Body of pancreas (tissue), 4 donors: ENCODE results near the gene PDLIM5. TPM values are rescaled to one million over a fixed set of nuclear protein-coding genes. Genes with fewer than 3 reads are reported as not detected.

Source experiments
- ATAC-seq: fragments of 150-250 bp; one replicate; pipeline ENCODE4 v1.9.1; 2016
- DNase-seq, 4 donors: peaks; one replicate each; pipeline ENCODE4 v3.0.0-alpha.2; 2019
- H3K27ac ChIP-seq, 4 donors: fragments of 200-600 bp; sonication (generic); 1 replicate in 3 of 4; 2 replicates in 1 of 4; pipeline versions ENCODE4 v1.5.1 to v1.6.1; 2016 to 2019; ENCODE audit warnings: mild to moderate bottlenecking in 1 of 4, mixed read lengths in 1 of 4, moderate library complexity in 1 of 4
- H3K27me3 ChIP-seq, 2 donors: fragments of 200-600 bp; sonication (generic); one replicate each; pipeline ENCODE4 v1.6.0; 2016; ENCODE audit warnings: mild to moderate bottlenecking in 1 of 2
- H3K36me3 ChIP-seq, 2 donors: fragments of 200-600 bp; sonication (generic); replicated peaks in 1 of 2; 2 replicates each; pipeline ENCODE4 v1.5.1; 2016; ENCODE audit warnings: low read depth in 2 of 2; ENCODE audit not compliant: insufficient read depth in 1 of 2
- H3K4me1 ChIP-seq: fragments of 200-600 bp; sonication (generic); one replicate; pipeline ENCODE4 v1.6.0; 2016
- H3K4me3 ChIP-seq, 2 donors: fragments of 200-600 bp; sonication (generic); 1 replicate in 1 of 2; 2 replicates in 1 of 2; pipeline ENCODE4 v1.5.1; 2016 to 2019
- H3K9me3 ChIP-seq, 3 donors: fragments of 200-600 bp; sonication (generic); 1 replicate in 2 of 3; 2 replicates in 1 of 3; pipeline ENCODE4 v1.5.1; 2016
- POLR2A ChIP-seq, 3 donors: fragments of 450-650 bp; IDR thresholded peaks; one replicate each; pipeline ENCODE4 v1.6.1; 2016; ENCODE audit warnings: antibody characterized with exemption in 3 of 3, mild to moderate bottlenecking in 2 of 3
- WGBS, 2 donors: methylation state at CpG; one replicate each; pipeline ENCODE4 v1.1.5; 2017; 5-methylcytosine and 5-hydroxymethylcytosine counted together
- intact Hi-C: fragments of 100-400 bp; cut with DNase I; formaldehyde crosslinking; loops from one replicate; pipeline ENCODE4 v1.15.1; 2023
- total RNA-seq, 2 donors: library from RNA; depleted of rRNA; stranded (reverse); fragments of >200 nt; gene quantifications; one replicate each; pipeline ENCODE4 v1.1.0, GENCODE V29; 2016
- TF ChIP-seq, protein P1 (sequence below), 7 experiments: fragments of 450-650 bp in 4 of 7; fragments of 200-600 bp in 3 of 7; sonication (generic) in 3 of 7; IDR thresholded peaks; one replicate each; pipeline ENCODE4 v1.5.1; 2016 to 2019; ENCODE audit warnings: antibody characterized with exemption in 7 of 7

PDLIM5 gene
- total RNA-seq, 2 donors from 2014 or later = 44.2 to 70.3 TPM

DNA sequence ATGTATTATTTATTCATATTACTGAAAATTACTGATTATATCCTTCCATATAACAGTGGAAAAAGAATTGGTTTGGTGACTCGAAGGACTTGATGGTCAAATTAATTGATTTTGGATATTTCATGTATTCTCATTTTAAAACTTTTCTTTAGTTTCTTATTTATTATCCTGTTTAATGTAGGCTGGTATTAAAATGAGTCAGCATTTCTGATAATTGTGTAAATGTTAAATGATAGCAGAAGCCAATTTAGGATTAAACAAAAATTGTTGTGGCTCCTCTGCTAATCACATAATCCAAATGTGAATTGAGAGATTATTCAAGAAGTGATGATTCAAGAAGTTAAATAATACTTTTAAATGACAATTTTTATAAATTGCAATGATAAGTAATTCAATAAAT, 38.7 kb downstream of the PDLIM5 start:
- Histone ChIP-seq H3K36me3 (no peaks in the 10 kb centered on the region), H3K4me3 (no peak overlapping the region), H3K4me1 (peaks cover 15% of the 10 kb centered on the region), H3K27me3 (no peaks in the 10 kb centered on the region), H3K27ac (no peak overlapping the region), H3K9me3 (no peaks in the 10 kb centered on the region)
- intact Hi-C loops = no loop called here
- WGBS, 2 donors = 94 to 98% methylated on average over 1 of the region's 1 CpG
- TF ChIP-seq, protein P1, sequence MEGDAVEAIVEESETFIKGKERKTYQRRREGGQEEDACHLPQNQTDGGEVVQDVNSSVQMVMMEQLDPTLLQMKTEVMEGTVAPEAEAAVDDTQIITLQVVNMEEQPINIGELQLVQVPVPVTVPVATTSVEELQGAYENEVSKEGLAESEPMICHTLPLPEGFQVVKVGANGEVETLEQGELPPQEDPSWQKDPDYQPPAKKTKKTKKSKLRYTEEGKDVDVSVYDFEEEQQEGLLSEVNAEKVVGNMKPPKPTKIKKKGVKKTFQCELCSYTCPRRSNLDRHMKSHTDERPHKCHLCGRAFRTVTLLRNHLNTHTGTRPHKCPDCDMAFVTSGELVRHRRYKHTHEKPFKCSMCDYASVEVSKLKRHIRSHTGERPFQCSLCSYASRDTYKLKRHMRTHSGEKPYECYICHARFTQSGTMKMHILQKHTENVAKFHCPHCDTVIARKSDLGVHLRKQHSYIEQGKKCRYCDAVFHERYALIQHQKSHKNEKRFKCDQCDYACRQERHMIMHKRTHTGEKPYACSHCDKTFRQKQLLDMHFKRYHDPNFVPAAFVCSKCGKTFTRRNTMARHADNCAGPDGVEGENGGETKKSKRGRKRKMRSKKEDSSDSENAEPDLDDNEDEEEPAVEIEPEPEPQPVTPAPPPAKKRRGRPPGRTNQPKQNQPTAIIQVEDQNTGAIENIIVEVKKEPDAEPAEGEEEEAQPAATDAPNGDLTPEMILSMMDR (IDR thresholded peaks at IDR 0.05) = no peak
- no peak for TF ChIP-seq POLR2A (IDR thresholded peaks at IDR 0.05)
- ATAC-seq (no peak), DNase-seq (no peak)

DNA sequence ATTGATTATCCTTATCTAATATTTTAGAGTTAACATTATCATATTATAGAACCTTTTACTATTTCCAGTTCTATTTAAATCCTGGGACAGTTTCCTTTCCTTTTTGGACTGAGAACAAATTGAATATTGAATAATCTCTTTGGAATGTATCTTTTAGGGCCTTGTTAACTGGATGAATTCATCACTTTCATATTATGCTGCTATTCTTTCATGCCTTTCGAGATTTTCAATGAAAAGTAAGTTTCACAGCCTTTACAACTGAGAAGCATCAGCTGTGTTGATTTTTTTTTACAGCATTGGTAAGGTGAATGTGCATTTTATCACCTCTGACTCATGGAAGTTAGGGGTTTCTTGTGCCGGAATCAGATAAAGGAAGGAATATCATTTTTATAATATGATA, 39.6 kb downstream of the PDLIM5 start:
- Histone ChIP-seq H3K4me1 (peaks cover 11% of the 10 kb centered on the region), H3K27ac (no peak overlapping the region), H3K9me3 (no peaks in the 10 kb centered on the region), H3K36me3 (no peaks in the 10 kb centered on the region), H3K27me3 (no peaks in the 10 kb centered on the region), H3K4me3 (no peak overlapping the region)
- ATAC-seq (no peak), DNase-seq (no peak)
- 46 to 64% methylated on average over 2 of the region's 2 CpGs for WGBS, 2 donors
- TF ChIP-seq POLR2A (IDR thresholded peaks at IDR 0.05) = no peak
- TF ChIP-seq, protein P1 (IDR thresholded peaks at IDR 0.05) = no peak
- intact Hi-C loops = no loop called here

DNA sequence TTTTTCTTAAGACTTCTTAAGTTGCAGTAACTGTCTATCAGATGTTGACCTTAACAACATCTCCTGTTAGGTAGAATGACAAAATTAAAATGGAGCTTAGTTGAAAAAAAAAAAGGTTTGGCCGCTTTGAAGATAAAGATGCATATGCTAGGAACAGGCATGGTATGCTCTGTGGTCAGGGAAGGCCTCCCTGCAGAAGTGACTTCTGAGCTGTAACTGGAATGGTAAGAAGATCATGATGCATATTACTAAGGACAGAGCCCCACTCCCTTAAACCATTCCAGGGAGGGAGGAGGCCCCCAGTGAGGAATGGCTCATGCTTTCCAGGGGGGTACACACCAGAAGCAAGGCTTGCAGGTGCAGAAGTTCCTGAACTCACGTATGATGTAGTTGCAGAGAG, 43.7 kb downstream of the PDLIM5 start:
- peaks cover 7% of the 10 kb centered on the region for H3K4me1 ChIP-seq
- no peaks in the 10 kb centered on the region for H3K36me3 ChIP-seq
- H3K4me3 ChIP-seq = no peak overlapping the region
- H3K27ac ChIP-seq = no peak overlapping the region
- TF ChIP-seq, protein P1 (IDR thresholded peaks at IDR 0.05) = no peak
- TF ChIP-seq POLR2A (IDR thresholded peaks at IDR 0.05) = no peak
- no peaks in the 10 kb centered on the region for H3K27me3 ChIP-seq
- ATAC-seq = no peak
- intact Hi-C loops = no loop called here
- no peaks in the 10 kb centered on the region for H3K9me3 ChIP-seq
- 89 to 97% methylated on average over 2 of the region's 2 CpGs for WGBS, 2 donors
- DNase-seq = no peak

DNA sequence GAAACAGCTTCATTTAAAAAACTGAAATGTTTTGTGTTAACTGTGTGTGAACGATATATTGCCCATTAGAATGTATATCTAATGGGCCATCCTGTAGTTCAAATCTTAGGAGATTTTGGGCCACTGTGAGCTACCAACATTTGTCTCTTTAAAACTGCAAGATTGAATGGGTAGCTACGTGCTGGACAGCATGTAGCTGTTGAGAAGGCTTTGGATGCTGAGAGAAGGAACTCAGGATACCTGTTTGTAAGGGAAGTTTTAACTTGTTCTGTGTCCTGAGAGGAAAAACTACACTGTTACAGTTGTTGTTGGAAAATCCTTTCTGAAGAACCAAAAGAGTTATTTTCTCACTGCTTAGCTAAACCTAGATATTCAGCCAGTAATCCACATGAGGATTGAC, 45.9 kb downstream of the PDLIM5 start:
- WGBS, 2 donors = 81 to 91% methylated on average over 2 of the region's 2 CpGs
- intact Hi-C loops = no loop called here
- DNase-seq = no peak

DNA sequence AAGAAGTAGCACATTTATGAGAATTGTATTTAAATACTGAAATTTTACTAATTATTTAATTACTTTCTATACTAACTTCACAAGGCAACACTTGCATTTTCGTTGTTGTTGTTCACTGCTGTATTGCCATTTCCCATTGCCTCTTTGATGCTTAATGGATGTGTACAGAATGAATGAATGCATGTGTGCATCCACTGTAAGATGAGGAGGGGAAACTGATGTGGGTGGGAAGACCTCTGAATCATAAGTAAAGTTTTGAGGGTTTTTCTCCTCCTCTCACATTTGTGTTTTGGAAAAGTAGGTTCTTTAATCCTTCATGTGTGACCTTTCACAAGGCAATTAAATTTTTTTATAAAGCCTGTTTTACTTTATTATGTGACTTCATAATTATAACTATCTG, 46.8 kb downstream of the PDLIM5 start:
- no peaks in the 10 kb centered on the region for H3K36me3 ChIP-seq
- TF ChIP-seq, protein P1 (IDR thresholded peaks at IDR 0.05) = no peak
- TF ChIP-seq POLR2A (IDR thresholded peaks at IDR 0.05) = no peak
- WGBS, 2 donors = 77 to 83% methylated on average over 1 of the region's 1 CpG
- H3K27ac ChIP-seq = no peak overlapping the region
- H3K27me3 ChIP-seq = no peaks in the 10 kb centered on the region
- intact Hi-C loops = no loop called here
- H3K4me3 ChIP-seq = no peak overlapping the region
- DNase-seq (no peak), ATAC-seq (no peak)
- H3K4me1 ChIP-seq = no peaks in the 10 kb centered on the region
- H3K9me3 ChIP-seq = no peaks in the 10 kb centered on the region

More for the DNA sequence above, 45.9 kb downstream of the PDLIM5 start:
- H3K36me3 ChIP-seq = no peaks in the 10 kb centered on the region
- no peak for TF ChIP-seq POLR2A (IDR thresholded peaks at IDR 0.05)
- TF ChIP-seq, protein P1 (IDR thresholded peaks at IDR 0.05) = no peak
- H3K27ac ChIP-seq = no peak overlapping the region
- no peaks in the 10 kb centered on the region for H3K4me1 ChIP-seq
- no peaks in the 10 kb centered on the region for H3K27me3 ChIP-seq
- no peaks in the 10 kb centered on the region for H3K9me3 ChIP-seq
- H3K4me3 ChIP-seq = no peak overlapping the region
- ATAC-seq = no peak
